Neutrophil (primary cell): ENCODE data around the gene LRRC61.

ENCODE experiments used
- H3K27ac ChIP-seq: fragments of 200-600 bp; sonication (generic); 2 replicates; pipeline ENCODE4 v1.5.1; 2016; ENCODE audit warnings: mild to moderate bottlenecking, moderate library complexity
- H3K27me3 ChIP-seq: fragments of 200-600 bp; sonication (generic); 2 replicates; pipeline ENCODE4 v1.6.0; 2016; ENCODE audit warnings: mild to moderate bottlenecking
- H3K36me3 ChIP-seq: fragments of 200-600 bp; sonication (generic); 2 replicates; pipeline ENCODE4 v1.5.1; 2017
- H3K4me1 ChIP-seq, 2 experiments: fragments of 200-600 bp in 1 of 2; sonication (generic) in 1 of 2; 1 replicate in 1 of 2; 2 replicates in 1 of 2; pipeline versions ENCODE4 v1.5.1 to v1.6.1; 2013 to 2016; ENCODE audit warnings: low read depth in 1 of 2, low read length in 1 of 2, mild to moderate bottlenecking in 1 of 2, moderate library complexity in 1 of 2; ENCODE audit not compliant: control insufficient read depth in 1 of 2, insufficient read depth in 1 of 2
- H3K4me3 ChIP-seq, 2 experiments: fragments of 200-600 bp in 1 of 2; sonication (generic) in 1 of 2; 1 replicate in 1 of 2; 2 replicates in 1 of 2; pipeline ENCODE4 v1.5.1; 2013 to 2016; ENCODE audit warnings: low read depth in 1 of 2, low read length in 1 of 2, mild to moderate bottlenecking in 1 of 2, moderate library complexity in 1 of 2
- H3K9me3 ChIP-seq: fragments of 200-600 bp; sonication (generic); 2 replicates; pipeline ENCODE4 v1.5.1; 2016
- CTCF ChIP-seq: fragments of 200-600 bp; sonication (generic); IDR thresholded peaks from 2 replicates; pipeline ENCODE4 v1.5.1; 2016; ENCODE audit warnings: antibody characterized with exemption

The LRRC61 gene

GRCh38 chr7:150333659-150334058 lies 10.5 kb downstream of the LRRC61 start:
- Histone ChIP-seq H3K36me3 (peaks cover 84% of the 10 kb centered on the region), H3K9me3 (no peaks in the 10 kb centered on the region), H3K27ac (no peak overlapping the region), H3K4me3 (no peak overlapping the region), H3K4me1 (no peaks in the 10 kb centered on the region), H3K27me3 (peaks cover 2% of the 10 kb centered on the region)
- no peak for TF ChIP-seq CTCF

DNA sequence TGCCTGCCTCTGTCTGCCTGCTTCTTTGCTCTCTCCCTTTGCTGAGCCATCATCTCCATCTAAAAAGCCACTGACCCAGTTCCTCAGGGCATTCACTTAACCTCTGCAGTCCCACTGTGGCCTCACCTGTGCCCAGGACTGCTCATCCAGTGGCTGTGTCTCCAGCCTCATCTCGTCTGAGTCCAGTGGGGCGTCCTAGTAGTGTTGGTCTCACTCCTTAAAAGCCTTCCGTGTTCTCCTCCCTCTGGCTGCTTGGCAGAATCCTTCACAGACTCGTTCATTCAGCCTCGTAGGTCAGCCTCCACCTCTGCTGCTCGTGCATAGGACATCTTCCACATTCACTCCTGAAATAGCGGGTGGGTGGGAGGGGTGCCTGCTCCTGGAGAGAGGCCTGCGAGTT lies 11.0 kb downstream of the LRRC61 start:
- TF ChIP-seq CTCF, result no peak
- Histone ChIP-seq H3K27ac (no peak overlapping the region), H3K27me3 (peaks cover 6% of the 10 kb centered on the region), H3K4me1 (no peaks in the 10 kb centered on the region), H3K9me3 (no peaks in the 10 kb centered on the region), H3K36me3 (peaks cover 84% of the 10 kb centered on the region), H3K4me3 (no peak overlapping the region)

GRCh38 chr7:150335108-150335773 lies 12.1 kb downstream of the LRRC61 start:
- Histone ChIP-seq H3K27me3 (peaks cover 17% of the 10 kb centered on the region), H3K36me3 (peaks cover 79% of the 10 kb centered on the region), H3K4me3 (no peak overlapping the region), H3K4me1 (no peaks in the 10 kb centered on the region), H3K27ac (no peak overlapping the region), H3K9me3 (no peaks in the 10 kb centered on the region)
- no peak for TF ChIP-seq CTCF

DNA sequence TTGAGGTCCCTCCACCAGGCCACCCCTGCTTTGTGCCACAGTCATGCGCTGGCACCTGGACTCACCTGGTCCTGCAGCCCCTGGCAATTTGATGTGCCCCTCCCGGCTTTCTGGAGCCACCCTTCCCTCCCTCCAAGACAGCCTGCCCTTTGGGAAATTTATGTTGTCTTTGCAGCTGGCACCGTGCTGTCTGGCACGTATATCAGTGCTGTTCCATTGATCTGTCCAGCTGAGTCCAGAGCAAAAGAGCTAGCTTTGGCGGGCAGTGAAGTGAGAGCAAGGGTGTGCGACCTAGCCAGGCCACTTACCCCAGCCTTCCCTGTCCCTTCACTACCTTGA lies 12.6 kb downstream of the LRRC61 start:
- H3K4me1 ChIP-seq, result peaks cover 0 to 2% of the 10 kb centered on the region in 2 experiments
- H3K9me3 ChIP-seq, result no peaks in the 10 kb centered on the region
- no peak for TF ChIP-seq CTCF
- H3K36me3 ChIP-seq, result peaks cover 74% of the 10 kb centered on the region
- H3K27ac ChIP-seq, result no peak overlapping the region
- peaks cover 22% of the 10 kb centered on the region for H3K27me3 ChIP-seq
- no peak overlapping the region for H3K4me3 ChIP-seq

DNA sequence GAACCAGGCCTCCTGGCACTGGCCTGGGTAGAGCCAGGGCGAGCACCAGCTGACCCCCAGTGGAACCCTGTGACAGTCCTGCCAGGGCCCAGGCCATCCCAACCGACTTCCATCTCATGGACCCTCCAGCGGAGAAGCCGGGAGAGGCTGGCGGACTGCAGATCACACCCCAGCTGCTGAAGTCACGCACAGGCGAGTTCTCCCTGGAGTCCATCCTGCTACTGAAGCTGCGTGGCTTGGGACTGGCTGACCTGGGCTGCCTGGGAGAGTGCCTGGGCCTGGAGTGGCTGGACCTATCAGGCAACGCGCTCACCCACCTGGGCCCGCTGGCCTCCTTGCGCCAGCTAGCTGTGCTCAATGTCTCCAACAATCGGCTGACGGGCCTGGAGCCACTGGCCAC lies 13.6 kb downstream of the LRRC61 start:
- H3K9me3 ChIP-seq, result no peaks in the 10 kb centered on the region
- peaks cover 64% of the 10 kb centered on the region for H3K36me3 ChIP-seq
- H3K27ac ChIP-seq, result no peak overlapping the region
- no peak overlapping the region for H3K4me3 ChIP-seq
- no peak for TF ChIP-seq CTCF
- H3K4me1 ChIP-seq, result peaks cover 0 to 6% of the 10 kb centered on the region in 2 experiments
- peaks cover 32% of the 10 kb centered on the region for H3K27me3 ChIP-seq

GRCh38 chr7:150337179-150337578 lies 14.0 kb downstream of the LRRC61 start:
- H3K4me3 ChIP-seq, result no peak overlapping the region
- peaks cover 37% of the 10 kb centered on the region for H3K27me3 ChIP-seq
- H3K36me3 ChIP-seq, result peaks cover 60% of the 10 kb centered on the region
- H3K9me3 ChIP-seq, result no peaks in the 10 kb centered on the region
- no peak for TF ChIP-seq CTCF
- peaks cover 0 to 6% of the 10 kb centered on the region in 2 experiments for H3K4me1 ChIP-seq
- H3K27ac ChIP-seq, result no peak overlapping the region
